Activated T-cell treated with anti-CD3 and anti-CD28 coated beads for 1 hour (primary cell): Measurements from ENCODE around the gene HK3.

Experiments used
- DNase-seq: peaks from one replicate; pipeline ENCODE4 v3.0.0-alpha.2; 2020; ENCODE audit warnings: low read depth

HK3 gene

DNA sequence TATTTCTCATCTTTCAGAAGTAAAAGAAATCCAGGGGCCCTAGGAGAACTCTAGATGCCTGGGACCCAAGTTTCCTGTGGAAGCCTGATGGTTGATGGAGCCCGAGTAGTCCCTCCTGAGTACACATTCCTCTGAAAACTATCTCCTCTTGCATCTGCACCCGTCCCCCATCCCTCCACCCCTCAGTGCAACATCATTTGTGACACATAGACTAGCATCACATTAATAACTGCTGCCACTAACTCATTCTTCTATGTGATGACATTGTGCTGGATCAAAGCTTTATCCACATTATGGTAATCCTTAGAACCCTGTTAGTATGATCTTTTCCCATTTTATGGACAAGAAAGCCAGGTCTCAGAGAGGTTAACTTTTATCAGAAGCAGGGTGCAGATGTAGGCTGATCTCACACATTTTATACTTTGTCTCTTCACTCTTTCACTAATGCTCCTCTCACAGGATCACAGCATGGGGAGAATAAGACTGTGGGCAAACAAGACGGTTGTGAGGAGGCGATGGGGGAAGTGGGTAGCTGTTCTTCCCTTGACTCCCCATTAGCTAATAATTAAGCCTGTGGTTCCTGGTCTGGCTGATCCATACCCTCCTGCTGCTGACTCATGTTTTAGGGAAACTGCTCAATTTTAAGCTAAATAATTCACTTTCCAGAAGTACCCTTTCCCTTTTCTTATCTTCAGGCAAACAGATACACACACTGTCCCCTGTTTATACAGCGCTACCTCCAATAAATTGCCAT, 3.9 kb upstream of the HK3 start:
- no peak for DNase-seq

DNA sequence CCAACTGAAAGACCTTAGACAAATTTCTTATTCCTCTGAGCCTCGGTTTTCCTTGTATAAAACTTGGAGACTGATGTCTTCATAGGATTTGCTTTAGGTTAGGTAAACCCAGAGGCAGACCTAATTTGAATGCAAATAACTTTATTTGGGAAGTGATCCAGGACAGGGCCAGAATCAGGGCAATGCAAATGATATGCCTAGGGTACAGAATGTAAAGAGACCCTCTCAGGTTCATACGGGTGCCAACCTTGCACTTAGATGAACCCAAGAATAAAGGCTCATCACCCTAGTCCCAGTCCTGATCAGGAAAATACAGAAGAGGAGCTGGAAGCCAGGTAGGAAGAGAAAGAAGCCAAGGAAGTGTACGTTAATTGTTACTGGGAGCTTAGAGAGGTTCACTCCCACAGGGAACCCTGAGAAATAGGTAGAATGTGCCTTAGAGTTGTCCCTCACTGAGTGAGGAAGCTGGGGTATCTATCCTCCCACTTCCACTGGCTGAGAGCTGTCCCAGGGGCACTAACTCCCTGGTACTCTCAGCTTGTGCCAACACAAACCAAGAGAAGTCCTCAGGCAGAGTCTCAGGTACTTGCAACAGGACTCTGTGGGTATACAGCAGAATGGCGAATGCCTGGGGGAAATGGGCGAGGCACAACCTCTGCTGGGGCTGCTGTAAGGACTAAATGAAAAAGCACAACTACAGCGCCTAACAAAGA, 3.1 kb upstream of the HK3 start:
- no peak for DNase-seq

DNA sequence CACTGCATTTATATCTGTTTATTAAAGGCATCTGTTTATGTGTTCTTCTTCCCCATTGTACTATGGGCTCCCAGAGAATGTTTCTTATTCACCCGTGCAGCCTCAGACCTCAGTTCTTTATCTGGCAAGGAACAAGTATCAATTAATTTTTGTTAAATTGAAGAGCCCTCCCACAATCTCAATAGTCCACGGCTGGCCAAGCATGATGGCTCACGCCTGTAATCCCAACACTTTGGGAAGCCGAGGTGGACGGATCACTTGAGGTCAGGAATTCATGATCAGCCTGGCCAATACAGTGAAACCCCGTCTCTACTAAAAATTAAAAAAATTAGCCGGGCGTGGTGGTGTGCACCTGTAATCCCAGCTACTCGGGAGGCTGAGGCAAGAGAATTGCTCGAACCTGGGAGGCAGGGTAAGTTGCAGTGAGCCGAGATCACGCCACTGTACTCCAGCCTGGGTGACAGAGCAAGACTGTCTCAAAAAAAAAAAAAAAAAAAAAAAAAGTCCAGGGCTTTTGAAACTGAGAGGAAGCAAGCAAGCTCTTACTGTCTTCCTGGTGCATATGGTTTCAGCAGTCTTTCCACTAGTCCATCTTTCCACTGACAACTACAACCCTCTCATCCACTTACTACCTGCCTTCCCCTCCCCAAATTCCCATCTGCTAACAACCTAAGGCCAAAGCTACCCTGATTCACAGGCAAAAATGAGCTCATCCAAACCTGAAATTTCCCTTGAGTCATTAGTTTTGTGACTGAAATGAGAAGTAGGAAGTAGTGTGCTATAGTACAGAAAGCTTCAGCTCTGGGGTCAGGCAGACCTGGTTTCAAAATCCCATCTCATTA, 2.3 kb upstream of the HK3 start:
- DNase-seq = no peak

DNA sequence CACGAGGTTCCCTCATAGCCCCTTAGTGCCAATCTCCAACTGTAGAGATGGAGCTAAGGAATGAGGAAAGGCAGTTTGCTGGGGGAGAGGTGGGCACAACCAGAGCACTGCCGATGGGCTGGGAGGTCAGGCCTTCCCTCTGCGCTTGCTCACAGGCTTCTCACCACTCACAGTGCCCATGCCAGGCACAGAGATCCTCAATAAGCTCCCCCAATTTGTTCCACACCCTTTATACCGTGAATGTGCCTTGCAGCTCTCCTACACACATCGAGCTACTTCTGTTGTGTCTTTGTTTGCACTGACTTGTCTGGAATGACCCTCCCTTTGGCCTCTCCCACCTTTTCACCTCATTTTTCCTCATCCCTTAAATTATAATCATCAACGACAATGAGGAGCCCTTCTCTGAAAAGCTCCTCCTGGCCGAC, 1.6 kb upstream of the HK3 start:
- DNase-seq = no peak

DNA sequence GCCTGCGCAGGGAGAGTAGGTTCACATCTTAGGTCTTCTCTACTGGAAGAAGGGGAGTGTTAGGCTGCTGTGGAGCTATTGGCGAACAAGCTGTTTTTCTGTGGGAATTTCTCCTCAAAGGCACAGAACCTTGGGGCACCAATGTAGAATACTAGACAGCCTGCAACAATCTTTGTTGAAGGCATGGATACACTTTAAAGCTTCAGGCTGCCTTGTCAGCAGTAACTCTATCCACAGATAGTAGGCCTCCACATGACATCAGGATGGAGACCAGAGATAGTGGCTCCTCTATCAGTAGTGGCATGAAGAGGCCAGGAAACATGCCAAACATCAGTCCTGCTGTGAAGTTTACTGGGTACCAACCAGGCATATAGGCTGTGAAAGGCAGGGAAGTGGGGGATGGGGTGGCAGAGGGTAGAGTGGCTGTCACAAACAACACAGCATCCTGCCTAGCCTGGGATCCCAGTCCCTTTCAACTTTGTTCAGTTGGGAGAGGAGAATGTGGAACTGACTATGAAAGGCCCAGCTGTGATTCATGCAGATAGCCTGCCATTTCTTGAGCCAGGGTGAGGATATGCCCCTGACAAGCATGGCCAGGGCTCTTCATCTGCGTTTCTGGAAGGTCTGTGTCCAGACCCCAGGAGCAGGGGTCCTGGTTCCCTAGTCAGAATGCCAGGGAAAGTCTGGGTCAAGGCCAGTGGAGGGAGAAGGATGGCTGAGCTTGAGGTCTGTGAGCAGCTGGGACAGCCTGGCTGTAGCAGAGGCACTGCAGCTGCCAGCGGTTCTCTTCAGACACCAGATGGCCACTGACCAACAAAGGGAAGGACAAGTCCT, 1.0 kb upstream of the HK3 start:
- DNase-seq = no peak

DNA sequence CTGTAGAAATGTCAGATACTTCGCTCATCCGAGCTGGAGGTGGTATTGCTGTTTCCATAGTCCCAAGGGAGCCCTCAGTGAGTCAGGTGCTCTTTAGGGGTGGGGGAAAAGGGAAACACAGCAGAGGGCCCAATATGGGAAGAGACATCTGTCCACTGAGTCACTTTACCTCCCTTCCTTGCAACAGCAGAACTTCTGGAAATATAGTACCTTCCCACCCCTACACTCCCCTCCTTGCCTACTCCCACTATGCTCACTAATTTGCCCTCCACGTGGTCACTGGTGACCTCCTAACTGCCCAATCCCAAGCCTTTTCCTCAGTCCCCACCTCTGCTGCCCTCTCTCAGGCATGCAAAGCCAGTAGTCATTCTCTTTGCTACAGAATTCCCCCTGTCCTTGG, 1.9 kb downstream of the HK3 start:
- no peak for DNase-seq

DNA sequence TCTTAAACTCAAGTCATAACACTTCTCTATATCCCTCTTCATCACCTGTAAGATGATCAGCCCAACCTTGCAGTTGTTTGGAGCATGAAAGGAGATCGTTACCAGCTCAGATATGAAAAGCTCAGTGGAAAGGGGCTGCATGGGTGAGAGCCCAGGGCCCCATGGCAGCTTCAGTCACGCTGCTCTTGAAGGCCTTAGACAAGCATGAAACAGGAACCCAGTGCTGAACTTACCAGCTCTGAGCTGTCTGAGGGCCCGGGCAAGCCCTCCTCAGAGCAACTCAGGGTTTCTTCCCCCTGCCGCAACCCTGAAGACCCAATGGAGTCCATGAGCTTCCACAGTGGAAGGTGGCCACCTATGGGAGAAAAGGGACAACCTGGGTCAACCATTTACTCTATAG, 3.3 kb downstream of the HK3 start:
- DNase-seq = no peak

DNA sequence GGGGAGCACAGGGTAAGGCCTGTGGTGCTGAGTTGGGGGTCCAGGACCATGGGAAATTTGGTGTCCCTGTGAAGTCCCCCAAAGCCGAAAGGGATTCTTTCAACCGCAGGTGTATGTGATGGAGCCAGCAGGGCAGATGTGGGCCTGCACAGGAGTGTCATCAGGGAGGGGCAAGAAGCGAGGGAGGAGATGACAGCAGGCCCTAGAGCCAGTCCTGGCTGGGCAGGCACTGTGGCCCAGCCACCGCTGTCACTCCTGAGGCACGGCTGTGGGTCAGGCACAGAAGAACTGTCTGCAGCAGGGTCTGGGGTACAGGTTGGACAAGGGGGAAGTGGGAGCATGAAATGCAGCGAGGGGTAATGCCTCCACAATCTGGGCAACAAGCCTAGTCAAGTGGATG, 4.8 kb downstream of the HK3 start:
- DNase-seq = no peak

DNA sequence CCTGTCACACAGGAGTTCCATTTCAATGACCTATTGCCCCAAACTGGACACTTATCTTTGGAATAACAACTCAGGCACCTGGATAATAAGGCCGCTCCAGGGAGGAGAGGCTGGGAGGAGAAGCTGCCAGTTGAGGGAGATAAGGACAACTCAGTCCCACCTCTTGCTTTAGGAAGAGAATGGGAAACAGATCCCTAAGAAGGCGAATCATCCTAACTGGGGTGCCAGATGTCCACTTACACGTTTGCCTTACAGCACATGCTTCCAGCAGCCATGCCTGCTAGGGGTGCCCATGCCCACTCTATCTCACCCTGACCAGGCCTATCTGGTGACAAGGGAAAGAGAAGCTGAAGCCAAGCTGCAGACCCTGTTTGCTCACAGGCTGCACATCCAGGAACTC, 6.5 kb downstream of the HK3 start:
- DNase-seq = no peak

DNA sequence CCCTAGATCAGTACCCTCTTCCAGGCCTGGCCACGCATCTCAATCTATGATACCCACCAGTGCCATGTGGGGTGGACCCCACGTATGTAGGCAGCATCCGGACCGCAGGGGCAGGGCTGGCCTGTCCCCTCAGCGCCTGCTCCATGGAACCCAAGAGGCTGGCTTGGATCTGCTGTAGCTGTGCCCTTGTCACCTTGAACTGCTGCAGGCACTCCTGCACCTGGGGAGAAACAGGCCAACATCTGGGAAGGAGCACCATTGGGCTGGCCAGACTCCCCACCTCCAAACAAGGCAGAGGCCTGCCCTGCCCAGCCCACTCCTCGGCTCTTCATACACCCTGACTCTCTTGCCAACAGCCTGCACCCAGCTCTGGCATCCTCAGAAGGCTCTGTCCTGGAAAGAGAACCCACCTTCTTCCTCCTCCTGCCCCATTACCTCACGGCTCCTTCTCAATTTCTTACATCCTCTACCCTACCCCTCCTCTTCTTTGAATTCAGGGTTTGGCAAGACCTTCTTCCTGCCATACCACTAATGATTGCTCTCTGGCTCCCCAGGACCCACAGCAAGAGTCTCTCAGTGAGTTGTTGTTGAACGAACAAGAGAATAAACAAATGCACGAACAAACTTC, 7.7 kb downstream of the HK3 start:
- no peak for DNase-seq

DNA sequence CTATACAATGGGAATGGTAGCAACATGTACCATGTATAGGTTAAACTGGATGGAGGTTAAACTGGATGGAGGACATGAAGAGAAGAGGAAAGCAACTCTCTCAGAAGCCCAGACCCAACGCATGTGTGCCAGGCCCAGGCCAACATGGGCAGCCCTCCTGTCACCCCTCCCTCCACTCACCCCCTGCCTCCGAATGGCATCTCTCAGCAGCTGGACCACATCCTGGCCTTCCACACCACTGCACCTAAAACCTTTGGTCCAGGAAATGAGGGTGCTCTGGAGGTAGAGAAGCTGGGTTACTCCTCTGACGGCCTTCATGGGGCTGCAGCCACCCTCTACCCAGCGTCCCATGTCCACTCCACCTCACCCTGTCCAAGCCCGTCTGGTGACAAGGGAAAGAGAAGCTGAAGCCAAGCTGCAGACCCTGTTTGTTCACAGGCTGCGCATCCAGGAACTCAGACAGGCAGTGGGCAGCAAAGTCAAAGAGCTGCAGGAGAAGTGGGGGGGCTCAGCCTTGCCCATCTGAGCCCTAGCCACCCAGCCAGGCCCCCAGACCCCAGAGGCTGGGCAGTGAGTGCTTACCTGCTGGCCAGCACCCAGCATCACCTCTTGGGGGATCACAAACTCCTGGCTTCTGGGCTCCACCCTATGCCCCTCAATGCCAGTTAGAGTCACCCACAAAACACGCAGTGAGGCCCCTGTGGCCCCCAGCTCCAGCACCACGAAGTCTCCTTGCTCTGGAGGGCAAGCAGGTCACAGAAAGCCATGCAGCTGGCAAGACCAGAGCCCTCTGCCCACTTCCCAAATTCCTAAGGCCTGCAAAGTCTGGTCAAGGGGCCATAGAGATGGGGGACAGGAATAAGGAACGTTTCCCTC, 8.5 kb downstream of the HK3 start:
- DNase-seq = no peak

DNA sequence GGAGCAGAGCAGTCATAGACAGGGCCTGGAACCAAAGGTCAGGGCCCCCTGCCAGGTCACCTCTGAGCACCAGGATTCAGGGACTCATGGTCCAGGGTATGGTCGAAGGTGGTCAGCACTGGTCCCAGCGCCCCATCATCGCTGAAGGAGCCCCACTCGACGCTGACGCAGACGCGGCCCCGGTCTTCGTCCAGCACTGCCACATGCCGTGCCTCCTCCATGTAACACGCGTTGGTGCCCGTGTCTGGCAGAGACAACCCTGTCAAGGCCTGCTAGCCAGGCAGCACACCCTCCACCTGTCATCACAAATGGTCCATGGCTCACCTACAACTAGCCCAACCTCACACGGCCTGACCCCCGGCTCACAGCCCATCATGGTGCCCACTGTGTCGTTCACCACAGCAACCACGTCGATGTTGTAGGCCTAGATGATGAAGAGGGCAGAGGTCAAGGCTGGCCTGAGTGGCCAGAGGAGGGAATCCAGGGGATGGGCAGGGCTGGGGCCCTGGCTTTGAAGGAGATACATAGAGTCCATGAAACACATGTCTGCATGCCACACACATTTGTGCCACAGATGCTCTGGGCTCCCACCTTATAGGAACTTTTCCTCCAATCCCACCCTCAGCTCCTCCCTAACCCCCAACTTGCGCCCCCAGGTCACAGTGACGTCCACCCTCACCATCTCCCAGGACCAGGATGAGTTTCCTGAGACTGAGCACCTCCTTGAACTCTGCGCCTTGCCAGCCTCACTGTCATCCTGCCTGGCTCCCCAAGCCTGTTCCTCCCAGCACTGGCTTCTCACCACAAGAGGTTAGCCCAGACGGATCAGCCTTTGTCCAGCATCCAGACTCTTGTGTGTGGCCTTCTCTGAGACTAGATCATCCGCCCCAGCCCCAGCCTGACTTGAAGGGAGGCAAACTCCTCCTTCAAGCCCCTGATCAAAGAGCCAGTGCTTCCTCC, 9.5 kb downstream of the HK3 start:
- DNase-seq = no peak

DNA sequence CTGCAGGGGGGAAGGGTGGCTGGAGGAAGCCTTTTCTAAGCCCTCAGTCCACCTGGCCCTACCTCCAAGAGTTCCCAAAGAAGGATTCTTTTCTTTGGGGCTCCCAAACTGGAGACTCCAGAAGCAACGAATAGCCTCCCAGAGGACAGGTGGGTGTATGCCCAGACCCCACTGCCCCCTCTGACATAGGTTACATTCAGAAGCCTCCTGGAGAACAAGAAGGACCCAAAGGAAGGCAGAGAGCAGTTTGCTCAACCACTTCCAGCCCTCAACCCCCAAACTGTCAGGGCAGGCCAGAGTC, 10.3 kb downstream of the HK3 start:
- DNase-seq = no peak

DNA sequence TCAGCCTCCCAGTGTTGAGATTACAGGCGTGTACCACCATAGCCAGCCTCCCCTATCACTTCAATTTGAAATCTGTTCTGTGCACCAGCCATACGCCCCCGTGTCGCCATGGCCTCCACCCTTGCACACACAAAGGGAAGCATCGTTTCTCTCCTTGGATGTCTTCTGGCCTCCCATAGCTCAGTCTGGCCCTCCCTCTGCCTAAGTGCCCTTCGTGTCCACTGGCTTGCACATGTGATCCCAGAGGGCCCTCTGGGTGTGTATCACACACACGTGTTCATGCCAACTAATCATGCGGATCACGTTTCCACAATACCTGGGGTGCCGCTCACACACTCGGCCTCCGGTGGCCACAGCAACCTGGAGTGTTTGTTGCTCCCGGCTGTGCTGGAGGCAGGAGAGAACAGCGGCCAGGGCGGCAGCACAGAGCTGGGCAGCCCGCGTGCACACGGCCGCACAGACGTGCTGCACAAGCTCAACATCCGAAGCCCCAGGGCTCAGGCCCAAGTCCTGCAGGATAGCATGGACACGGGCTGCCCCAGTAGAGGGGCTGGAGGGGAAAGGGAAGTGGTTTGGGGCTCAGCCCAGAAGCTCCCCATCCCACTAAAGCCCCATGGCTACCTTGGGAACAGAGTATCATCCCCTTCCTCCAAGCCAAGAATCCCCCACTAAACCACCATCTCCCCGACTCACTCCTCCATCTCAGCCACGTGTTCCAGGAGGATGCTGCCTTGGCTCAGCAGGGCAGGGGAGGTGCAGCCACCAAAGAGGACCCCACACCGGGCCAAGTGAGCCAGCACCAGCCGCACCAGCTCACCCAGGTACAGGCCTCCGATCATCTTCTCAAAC, 10.9 kb downstream of the HK3 start:
- no peak for DNase-seq

DNA sequence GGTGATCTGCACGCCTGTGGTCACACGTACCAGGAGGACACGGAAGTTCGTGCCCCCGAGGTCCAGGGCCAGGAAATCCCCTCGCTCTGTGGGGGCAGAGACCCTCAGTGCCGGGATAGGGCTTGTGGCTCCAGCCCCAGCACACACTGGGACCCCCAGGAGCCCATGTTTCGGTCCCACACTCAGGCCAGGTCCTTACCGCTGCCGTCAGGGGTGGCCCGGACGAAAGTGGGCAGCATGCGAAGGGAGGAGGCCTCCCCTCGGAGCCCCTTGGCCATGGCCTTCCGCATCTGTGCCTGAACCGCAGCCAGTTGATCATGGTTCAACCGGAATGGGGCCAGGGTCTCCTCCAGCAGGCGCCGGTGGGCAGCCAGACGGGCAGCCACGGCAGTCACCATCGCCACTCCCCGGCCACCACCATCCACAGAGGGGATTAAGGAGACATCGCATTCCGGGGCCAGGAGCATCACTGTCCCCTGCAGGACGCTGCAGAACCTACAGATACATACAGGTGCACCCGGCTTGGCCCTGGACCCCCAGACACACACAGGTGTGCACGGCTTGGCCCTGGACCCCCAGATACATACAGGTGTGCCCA, 11.8 kb downstream of the HK3 start:
- DNase-seq = no peak

DNA sequence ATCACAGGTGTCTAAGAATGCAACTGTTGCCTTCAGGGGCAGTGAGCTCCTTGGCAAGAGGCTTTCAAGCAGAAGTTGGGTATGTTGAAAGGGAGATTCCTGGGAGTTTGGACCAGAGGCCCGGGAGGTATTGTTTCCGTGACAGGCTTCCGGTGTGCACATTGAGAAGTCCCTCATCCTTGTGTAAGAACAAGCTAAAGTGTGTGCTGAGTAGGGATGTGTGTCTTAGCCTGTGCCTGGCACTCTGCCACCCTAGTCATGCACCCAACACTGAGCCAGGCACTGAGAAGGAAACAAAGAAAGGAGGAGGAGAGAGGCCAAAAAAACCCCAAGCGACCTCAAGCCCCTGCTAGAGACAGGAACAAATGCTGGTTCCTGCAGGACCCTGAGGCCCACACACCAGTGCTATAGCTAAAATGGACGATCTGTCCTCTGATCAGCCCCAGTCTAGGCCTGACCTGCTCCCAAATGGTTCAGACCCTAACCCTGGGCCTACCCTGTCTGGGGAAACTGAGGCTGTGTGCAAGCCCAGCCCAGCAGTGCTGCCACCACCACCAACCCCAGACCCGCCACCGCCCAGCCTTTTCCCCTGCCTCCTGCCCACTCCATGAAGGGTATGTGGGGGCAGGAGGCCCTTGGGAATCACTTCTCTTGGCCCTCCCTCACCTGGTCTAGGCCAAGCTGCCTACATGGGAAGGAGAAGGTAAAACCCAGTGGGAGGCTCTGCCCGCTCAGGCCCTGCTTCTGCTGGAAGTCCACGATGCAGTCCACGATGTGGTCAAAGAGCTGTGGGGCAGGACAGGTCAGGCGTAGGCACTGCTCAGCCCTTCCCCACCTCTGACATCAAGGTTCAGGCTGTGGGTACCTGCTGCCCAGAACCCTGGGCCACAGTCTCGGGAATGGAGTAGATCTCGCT, 12.6 kb downstream of the HK3 start:
- DNase-seq = no peak

DNA sequence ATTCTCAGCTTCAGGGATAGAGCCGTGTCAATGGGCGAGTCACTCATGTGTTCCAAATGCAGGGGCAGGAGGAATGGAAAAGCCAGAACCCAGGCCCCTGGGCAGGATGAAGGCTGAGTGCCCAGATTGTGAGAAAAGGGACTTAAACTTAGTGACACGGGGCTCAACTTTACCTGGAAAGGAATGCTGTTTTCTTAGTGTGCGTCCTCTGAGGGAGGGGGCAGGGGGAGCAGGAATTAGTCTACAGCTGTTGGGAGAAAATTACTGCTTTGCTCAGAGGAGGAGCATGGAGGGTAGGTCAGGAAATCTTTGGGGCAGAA, 14.6 kb downstream of the HK3 start:
- DNase-seq = no peak
